MV-4-11 (cell line): Measurements from ENCODE around the gene MYL11.

ENCODE experiments used
- DNase-seq: peaks from one replicate; lab custom pipeline; 2025; lab: John Stamatoyannopoulos, UW

Gene MYL11

DNA sequence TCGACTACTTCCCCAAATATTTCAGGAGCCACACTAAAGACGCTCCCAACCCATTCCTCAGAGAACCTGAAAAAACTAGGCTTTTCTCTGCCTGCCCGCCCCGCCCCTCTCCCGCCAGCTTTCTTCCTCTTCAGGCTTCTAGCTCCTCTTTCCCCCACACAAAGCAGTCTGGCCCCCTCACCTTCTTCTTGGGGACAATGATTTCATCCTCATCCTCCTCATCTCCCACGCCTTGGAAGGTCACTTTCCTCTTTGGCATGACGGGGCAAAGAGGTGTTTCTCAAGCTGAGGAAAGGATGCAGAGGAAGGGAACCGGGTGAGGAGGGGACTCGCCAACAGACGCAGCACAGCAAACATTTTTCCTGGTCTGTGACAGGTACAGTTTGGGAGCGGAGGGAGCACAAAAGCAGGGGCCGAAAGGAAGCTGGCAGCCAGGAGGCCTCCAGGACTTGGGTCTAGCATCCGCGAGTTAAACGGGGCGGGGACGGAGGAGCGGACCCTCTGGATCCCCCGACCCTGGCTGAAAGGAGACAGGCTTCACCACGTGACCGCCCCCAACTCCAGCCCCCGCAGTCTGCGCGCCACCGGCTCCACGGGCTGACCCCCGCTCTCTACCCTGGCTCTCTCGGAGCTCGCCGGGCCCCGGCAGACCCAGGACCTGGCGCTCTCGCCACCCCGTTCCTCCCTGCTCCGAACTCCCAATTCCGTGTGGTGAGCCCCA, 20.0 kb upstream of the MYL11 start:
- no peak for DNase-seq

DNA sequence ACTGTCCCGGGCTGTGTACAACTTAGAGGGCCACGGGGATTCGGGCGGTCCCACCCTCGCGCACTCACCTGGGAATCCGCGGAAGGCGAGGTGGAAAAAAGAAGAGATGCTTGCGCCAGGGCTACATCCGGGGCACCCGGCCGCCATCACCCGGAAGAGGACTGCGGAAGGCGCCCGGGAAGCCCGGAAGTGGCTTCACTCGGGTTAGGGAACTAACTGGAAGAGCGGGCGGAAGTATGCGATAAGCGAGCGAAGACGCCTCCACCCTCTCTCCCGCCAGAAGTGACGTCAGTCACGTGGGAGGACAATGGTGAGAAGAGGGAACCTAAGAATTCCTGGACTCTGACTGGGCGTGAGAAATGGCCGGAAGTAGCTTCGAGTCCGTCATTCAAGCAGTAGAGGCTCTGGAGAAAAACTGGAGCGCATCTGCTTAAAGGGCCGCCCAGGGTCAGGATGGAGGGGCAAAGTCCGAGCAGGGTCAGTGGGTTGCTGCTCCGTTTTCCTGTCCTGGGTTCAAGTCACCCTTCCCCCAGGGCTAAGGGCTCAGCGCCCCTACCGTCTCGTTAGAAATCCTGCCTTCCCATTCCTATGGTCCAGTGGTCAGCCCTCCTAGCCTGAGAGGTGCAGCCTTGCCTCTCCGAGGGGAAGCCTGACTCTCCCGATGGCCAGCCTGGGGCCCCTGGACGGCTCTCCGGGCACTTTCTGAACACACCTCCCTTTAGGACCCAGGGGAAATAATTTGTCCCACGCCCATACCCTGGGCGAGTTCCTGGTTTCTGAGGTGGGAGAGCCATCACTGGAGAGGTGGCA, 19.3 kb upstream of the MYL11 start, which contains the start of gene CD2BP2:
Gene CD2BP2, minus strand, starts transcription at position 165 of the 810 bp plus-strand sequence. CDS start 627 bp downstream, outside the sequence.
- peak; percentile 99 for DNase-seq

DNA sequence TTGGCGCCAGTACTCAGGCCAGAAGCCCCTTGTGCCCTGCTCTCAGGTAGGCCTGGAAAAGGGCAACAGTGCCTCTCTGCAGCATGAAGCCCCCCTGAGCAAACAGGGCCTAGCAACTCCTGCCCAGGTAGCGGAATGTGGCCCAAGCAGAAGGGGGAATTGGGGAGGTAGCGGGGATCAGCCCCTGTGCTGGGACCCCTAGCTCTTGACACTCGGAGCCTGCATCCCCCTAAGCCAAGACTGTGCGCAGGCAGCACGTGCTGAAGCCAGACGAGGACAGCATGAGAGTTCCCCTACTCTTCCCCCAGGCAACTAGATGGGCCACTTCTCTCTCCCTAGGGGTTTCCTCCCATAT, 18.7 kb upstream of the MYL11 start:
- no peak for DNase-seq

DNA sequence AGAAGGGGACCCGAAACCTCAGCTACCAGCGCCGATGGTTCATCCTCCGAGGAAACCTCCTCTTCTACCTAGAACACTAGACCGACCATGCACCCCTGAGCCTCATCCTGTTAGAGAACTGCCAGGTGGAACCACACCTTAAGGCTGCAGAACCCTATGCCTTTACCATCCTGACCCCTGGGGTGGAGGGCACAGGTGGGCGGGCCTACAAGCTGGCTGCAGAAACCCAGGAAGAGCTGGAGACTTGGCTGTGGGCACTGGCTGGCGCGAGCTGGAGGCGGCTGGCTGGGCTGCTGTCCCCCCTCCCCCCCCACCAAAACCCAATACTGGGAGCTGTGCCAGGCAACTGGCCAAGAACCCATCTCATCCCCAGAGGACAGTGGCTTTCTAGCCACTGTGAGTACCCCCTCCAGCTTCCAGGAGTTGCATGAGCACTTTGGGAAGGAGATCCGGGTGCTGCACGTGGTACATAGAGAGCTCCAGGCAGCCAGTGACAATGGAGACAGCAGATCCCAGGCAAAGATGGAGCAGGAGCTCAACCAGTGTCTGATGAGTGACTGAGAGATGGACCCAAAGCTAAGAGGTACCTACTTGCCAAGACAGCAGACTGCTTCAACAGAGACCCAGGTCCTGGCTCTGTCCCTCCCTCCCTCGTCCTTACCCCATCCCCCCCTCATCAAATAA, 18.1 kb upstream of the MYL11 start:
- DNase-seq = no peak

DNA sequence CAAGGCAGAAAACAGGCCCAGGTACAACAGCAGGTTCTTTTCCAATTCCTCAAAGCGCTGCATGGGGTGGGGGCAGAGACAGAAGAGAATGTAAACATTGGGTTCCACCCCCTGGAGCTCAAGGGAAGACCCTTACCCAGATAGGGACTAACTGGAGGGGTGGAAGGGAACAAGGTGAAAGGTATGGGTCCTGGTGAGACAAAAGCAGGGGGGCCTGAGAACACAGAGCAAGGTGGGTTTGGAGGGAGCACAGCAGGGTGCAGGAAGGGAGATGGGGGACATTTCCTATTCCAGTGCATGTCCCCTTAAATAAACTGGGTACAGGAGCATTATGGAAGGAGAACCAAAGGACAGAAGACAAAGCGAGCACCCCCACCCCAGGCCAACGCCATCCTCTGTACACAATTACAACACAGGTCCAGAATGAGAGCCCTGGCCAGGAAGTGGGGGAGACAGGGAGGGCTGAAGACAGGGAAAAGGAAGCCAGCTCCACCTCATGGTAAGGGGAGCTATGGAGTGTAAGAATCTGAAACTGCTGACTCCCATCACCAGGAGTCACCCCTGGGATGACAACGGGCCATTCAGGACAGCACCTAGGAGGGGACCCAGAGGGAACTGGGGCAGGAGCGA, 17.4 kb upstream of the MYL11 start:
- no peak for DNase-seq

DNA sequence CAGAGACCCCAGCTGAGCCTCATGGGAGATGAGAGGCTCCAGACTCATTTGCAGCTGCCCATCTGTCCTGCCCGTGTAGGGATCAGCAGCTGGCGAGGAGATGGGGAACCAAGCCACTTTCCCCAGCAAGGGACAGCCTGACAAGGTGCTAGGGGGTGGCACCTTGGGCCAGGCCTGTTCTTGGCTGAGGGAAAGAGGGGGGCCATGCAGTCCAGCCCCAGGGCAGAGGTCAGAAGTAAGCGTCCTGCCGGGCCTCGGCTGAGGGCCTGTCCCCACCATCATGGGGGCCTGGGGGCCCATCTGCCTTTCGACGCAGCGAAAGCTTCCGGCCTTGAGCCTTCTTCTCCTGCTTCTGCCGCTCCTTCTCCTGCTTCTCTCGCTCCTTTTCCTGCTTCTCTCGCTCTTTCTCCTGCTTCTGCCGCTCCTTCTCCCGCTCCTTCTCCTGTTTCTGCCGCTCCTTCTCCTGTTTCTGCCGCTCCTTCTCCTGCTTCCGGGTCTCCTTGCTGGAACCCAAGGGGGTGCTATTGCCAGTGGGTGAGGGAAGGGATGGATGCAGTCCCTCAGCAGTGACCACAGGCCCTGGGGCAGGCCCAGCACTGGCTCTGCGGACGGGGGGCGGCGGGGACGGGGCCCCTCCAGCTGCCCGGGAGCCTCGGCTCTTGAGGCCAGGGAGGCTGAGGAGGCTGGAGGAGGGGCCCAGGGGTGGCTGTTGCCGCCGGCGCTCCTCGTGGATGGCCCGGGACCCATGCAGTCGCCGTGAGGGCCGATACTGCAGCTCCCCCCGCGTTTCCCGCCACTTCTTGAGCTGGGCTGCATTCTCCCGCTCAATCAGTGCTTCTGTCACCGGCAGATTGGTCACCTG, 16.7 kb upstream of the MYL11 start:
- DNase-seq = no peak

DNA sequence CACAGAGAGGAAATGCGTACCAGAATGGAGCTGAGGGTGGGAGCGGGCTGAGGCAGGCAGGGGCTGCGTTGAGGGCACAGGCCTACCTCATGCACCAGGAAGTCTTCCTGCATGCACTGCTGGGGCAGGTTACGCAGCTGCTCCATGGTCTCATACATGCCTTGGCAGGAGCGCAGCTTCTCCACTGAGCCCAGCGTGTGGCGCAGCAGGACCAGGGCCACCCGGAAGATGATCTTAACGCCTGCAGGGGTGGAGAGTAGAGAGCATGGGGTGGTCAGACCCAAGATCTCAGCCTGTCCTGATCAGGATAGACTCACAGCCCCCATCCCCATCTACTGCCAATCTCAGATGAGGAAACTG, 16.0 kb upstream of the MYL11 start:
- no peak for DNase-seq

DNA sequence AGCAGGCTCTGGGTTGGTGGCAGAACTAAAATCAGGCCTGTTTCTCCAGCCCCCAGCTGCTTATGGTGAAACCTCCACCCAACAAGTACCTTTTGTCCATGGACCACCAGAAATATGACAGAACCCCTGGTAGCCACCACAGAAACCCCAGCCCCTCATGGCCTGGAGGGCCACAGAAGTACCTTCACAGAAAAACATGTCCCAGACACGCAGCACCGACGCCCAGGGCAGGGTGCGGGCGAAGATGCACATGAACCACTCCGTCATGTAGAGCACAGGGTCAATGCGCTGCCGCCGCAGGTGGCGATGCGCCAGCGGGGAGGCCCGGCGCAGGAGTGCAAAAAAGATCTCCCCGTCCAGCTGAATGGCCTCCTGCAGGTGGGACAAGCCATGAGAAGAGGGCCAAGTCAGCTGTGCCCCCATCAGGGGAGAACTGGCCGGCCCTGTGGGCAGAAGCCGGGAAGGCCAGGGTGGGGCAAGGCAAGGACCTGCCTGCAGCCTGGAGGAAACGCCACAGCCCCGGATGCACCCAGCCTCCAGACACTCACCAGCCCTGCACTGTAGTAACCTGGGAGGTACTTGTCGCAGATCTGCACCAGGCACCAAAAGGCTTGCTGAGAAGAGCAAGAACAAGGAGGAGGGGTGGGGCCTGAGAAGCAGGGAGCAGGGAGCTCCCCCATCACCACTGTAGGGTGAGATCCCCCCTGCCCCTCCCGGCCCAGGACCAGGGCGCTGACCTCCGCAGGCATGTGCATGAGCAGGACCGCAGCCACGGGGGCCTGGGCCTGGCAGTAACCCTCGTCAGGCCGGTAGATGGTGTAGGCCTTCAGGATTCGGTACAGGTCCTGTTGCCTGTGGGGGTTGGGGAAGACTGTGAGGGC, 15.4 kb upstream of the MYL11 start:
- no peak for DNase-seq

DNA sequence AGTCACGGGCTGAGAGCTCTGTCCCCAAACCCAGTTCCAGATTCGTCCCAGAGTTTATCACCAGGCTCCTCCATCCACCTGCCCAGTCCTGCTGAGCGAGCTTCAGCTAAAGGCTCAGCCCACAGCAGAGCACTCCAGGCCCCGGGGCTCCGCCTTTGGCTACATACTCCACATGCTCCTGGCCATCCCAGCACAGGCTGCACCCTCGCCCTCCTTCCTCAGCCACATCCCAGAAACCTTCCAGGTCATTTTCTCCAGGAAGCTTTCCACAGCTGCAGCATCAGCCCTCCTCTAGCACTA, 14.8 kb upstream of the MYL11 start:
- no peak for DNase-seq

DNA sequence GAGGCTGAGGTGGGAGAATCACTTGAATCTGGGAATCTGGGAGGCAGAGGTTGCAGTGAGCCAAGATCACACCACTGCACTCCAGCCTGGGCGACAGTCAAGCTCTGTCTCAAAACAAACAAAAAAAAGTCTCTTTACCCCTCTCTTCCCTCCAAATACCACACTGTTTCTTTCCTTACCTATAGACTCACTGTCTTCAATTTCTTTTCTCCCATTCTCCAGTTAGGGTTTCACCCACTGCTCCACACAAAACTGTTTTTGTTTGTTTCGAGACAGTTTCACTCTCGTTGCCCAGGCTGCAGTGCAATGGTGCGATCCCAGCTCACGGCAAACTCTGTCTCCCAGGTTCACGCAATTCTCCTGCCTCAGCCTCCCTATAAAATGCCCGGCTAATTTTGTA, 13.4 kb upstream of the MYL11 start:
- DNase-seq = no peak

DNA sequence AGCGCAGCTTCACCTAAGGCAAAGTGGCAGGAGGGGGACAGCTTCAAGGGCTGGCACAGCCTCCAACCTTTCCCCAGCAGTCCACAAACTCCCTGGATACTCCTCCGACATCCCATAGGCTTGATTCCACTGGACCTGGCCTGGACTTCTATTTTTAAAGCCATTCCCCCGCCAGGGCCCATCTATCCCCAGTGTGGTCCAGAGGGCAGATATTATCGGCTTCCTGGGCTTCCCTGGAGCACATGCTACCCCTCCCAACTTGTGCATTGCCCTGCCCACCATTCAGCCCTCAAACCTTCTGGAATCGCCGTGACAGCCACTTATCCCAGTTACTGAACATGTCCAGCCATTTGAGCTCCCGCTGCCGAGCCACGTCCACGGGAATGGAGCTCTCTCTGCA, 9.4 kb upstream of the MYL11 start:
- no peak for DNase-seq

DNA sequence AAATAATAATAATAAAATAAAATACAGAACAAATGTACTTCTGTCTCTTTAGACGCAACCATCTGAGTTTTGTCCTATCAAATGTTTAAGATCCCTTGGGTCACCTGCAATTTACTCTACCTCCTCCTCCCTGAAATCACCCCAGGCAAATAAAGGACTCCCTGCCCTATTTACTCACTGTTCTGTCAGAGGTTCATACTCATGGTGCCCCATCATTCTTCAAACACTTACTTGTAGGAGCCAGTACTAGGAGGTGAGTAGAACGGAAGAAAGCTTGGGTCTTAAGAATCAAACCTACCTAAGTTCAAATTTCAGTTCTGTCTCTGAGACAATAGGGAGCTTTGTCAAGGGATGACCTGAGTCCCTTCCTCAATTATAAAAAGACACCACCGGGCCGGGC, 8.1 kb upstream of the MYL11 start:
- DNase-seq = no peak

DNA sequence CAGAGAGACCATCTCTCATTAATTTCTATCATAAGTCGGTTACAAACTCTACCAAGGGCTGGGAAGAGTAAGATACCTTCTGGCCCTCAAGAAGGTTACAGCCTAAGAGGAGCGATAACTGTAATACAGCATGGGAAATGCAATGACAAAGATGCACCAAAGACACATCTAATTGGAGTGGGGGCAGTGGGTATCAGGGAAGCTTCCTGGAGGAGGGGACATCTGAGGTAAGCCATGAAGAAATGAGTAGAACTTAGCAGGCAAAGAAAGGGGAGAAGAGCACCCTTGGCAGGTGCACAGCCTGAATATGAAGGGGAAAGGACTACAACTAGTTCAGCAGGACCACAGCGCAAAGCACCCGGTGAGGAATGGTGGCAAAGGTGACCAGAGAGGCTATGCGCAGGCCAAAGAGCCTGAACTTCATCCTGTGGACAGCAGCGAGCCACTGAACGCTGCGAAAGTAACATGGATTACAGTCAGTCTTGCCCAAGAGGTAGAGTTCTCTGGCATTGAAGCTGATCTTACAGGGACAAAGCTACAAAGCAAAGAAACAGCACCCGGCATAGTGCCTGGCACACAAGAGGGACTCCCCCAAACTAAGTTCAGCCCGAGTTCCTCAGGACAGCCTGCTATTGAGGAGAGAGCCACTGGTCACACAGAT, 7.1 kb upstream of the MYL11 start:
- DNase-seq = no peak

DNA sequence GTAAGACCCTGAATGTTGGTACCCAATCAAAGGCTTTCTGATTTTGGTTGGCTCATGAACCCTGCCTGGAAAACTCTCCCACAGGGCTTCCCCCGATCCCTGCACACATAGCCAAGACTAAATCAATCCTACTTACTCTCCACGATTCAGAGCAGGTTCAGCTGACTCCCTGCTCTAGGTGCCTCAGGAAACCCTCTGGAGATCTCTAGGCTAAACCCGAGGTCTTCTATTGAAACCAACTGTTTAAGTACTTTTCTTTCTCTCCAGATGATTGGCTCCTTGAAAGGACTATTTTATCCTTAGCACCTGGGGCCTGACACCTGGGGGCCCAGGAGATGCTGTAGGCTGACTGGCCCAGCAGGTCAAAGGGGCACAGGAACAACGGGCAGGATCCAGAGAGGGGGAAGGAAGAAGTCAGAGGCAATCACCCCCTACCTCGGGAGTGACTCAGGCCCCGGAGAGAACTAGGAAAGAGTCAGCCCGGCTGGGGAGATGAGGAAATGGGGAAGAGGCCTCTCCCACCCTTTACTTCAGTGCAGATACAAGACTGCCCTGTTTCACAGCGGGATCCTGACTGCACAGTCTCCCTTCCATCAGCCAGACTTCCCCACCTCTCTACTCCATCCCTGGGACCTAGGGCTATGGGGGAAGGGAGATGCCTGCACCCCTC, 6.3 kb upstream of the MYL11 start:
- DNase-seq = peak; percentile 72

DNA sequence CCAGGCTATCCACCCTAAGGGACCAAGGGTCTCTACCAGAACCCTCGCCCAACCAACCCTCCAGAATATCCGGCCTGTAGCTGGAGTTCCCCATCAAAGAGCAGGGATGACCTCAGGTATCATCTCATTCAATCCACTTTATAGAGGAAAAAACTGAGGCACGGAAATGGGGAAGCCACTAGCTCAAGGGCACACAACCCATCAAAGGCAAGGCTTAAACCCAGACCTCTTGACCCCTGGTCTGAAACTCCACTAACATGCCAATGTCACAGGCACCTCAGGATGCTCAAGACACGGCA, 5.9 kb upstream of the MYL11 start:
- no peak for DNase-seq

DNA sequence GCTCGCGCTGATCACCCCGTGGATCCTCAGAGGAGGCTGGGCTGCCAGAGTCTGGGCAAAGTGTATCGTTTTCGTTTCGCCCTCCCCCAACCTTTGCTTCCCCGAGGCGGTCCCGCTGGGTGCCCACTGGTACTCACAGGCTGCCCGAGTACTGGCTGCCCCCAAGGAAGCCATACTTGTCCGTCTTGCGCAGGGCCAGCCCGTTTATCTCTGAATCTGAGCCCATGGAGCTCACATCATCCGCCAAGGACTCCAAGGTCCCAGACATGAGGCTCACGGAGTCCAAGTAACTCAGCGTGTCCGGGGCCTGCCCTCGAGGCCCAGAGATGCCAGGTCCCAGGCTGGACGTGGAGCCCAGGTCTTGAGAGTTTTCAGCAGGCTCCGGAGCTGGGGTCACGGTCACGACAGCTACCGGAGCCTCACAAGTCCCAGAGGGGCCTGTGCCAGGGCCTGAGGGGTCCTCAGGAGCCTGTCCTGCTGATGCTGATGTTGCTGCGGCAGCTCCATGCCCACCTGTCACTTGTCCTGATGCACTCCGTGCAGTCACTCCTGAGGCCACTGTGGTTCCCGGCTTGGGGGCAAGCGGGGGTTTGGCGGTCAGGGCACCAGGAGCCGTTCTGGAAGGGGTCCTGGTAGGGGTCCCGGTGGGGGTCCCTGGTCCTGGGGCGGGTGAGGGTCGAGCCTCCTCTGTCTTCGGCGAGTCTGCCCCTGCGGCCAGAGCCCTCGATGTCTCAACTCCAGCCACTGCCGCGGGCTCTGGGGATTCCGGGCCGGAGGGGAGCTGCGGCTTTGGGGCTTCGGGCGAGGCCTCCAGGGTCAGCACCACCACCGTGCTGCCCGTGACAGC, 5.3 kb upstream of the MYL11 start:
- DNase-seq = no peak

DNA sequence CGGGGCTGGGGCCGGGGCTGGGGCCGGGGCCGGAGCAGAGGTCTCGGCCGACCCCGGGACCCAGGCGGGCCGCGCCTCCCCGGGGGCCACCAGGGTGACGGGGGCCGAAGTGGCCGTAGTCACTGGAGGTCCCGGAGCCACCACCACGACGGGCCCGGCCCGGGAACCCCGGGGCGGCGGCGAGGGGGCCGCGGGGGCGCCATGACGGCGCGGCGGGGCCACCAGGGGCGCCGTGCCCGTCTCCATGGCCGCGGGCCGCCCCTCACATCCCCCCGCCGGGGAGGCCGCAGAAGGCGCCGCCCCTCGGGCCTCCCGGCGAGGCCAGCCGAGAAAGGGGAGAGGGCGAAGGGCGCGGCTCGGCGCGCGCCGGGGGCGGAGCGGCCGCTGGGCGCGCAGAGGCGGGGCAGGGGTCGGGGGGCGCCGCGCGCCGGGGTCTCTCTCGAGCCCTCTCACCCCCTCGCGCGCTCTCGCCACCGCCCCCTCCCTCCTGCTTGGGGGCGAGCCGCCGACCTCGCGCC, 4.6 kb upstream of the MYL11 start:
- no peak for DNase-seq

DNA sequence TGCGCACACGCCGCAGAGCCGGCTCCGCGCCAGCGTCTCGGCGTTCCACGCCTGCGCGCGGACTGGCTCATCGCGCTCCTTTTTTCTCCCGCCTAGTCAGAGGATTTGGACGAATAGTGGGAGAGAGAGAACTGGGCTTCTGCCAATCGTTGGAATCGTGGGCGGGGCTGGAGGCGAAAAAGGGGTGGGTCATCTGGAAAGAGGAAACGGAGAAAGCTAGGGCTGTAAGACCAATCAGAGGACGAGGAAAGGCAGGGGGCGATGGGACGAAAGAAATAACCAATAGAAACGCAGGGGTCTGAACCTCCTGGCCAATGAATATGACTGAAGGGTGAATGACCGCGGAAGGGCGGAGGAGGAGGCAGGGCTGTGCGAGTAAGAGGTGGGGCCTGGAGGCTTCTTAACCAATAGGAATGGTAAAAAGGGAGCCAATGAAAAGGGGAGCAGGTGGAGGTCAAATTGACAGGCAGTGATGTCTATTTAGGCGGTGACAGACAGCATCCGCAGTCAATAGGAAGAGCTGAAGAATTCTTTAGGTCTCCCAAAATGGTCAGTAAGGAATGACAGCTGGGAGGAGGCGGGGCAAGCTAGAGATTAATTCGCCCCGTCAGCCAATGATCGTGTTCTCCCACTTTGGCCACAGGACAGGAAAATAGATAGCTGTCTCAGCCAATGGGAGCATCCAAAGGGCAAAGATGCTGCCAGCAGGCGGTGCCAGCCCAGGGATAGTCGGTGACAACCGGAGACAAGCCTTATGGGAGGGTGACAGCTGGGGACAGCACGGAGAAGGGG, 4.0 kb upstream of the MYL11 start, which contains the start of gene TBC1D10B:
Gene TBC1D10B, minus strand, starts transcription at position 39 of the 792 bp plus-strand sequence. CDS start 311 bp downstream, outside the sequence.
- peak; percentile 100 for DNase-seq
